ENCODE results near the gene LIF. TPM values are rescaled to one million over a fixed set of nuclear protein-coding genes. Genes with fewer than 3 reads are reported as not detected.

LIF gene
- total RNA-seq, 1 donor from 2014 or later, result 18.9 TPM

- Mint-ChIP-seq H3K36me3 (ENCODE audit: low read depth) (peaks cover 10% of the 10 kb centered on the region), H3K27me3 (ENCODE audit: low read depth) (no peaks in the 10 kb centered on the region), H3K27ac (ENCODE audit: unreplicated experiment) (no peak overlapping the region), H3K9me3 (ENCODE audit: low read depth) (no peaks in the 10 kb centered on the region), H3K4me1 (ENCODE audit: low read depth) (peaks cover 11% of the 10 kb centered on the region), H3K4me3 (ENCODE audit: unreplicated experiment) (no peak overlapping the region)
- TF ChIP-seq CTCF (IDR thresholded peaks at IDR 0.05), result no peak
- no peak for DNase-seq (ENCODE audit: low spot score)
Measured at GRCh38 chr22:30283342-30283741, 36.8 kb upstream of the LIF start.

- TF ChIP-seq CTCF (IDR thresholded peaks at IDR 0.05), result no peak
- H3K4me3 Mint-ChIP-seq (ENCODE audit: unreplicated experiment), result no peak overlapping the region
- no peaks in the 10 kb centered on the region for H3K9me3 Mint-ChIP-seq (ENCODE audit: low read depth)
- no peaks in the 10 kb centered on the region for H3K27me3 Mint-ChIP-seq (ENCODE audit: low read depth)
- peaks cover 11% of the 10 kb centered on the region for H3K4me1 Mint-ChIP-seq (ENCODE audit: low read depth)
- no peak for DNase-seq (ENCODE audit: low spot score)
- peaks cover 10% of the 10 kb centered on the region for H3K36me3 Mint-ChIP-seq (ENCODE audit: low read depth)
- no peak overlapping the region for H3K27ac Mint-ChIP-seq (ENCODE audit: unreplicated experiment)
Measured at GRCh38 chr22:30282616-30283046, 36.1 kb upstream of the LIF start.

GRCh38 chr22:30280505-30280904, 33.9 kb upstream of the LIF start:
- no peaks in the 10 kb centered on the region for H3K9me3 Mint-ChIP-seq (ENCODE audit: low read depth)
- DNase-seq (ENCODE audit: low spot score), result no peak
- H3K27me3 Mint-ChIP-seq (ENCODE audit: low read depth), result no peaks in the 10 kb centered on the region
- peaks cover 16% of the 10 kb centered on the region for H3K4me1 Mint-ChIP-seq (ENCODE audit: low read depth)
- TF ChIP-seq CTCF (IDR thresholded peaks at IDR 0.05), result no peak
- H3K4me3 Mint-ChIP-seq (ENCODE audit: unreplicated experiment), result no peak overlapping the region
- no peak overlapping the region for H3K27ac Mint-ChIP-seq (ENCODE audit: unreplicated experiment)
- peaks cover 7% of the 10 kb centered on the region for H3K36me3 Mint-ChIP-seq (ENCODE audit: low read depth)

- no peaks in the 10 kb centered on the region for H3K27me3 Mint-ChIP-seq (ENCODE audit: low read depth)
- no peak overlapping the region for H3K27ac Mint-ChIP-seq (ENCODE audit: unreplicated experiment)
- peaks cover 5% of the 10 kb centered on the region for H3K36me3 Mint-ChIP-seq (ENCODE audit: low read depth)
- H3K4me1 Mint-ChIP-seq (ENCODE audit: low read depth), result peaks cover 16% of the 10 kb centered on the region
- no peak for DNase-seq (ENCODE audit: low spot score)
- no peaks in the 10 kb centered on the region for H3K9me3 Mint-ChIP-seq (ENCODE audit: low read depth)
- H3K4me3 Mint-ChIP-seq (ENCODE audit: unreplicated experiment), result no peak overlapping the region
- TF ChIP-seq CTCF (IDR thresholded peaks at IDR 0.05), result no peak
Measured at GRCh38 chr22:30279932-30280331, 33.4 kb upstream of the LIF start.

- DNase-seq (ENCODE audit: low spot score), result no peak
- H3K9me3 Mint-ChIP-seq (ENCODE audit: low read depth), result no peaks in the 10 kb centered on the region
- H3K27me3 Mint-ChIP-seq (ENCODE audit: low read depth), result no peaks in the 10 kb centered on the region
- peaks cover 16% of the 10 kb centered on the region for H3K4me1 Mint-ChIP-seq (ENCODE audit: low read depth)
- H3K4me3 Mint-ChIP-seq (ENCODE audit: unreplicated experiment), result no peak overlapping the region
- no peaks in the 10 kb centered on the region for H3K36me3 Mint-ChIP-seq (ENCODE audit: low read depth)
- H3K27ac Mint-ChIP-seq (ENCODE audit: unreplicated experiment), result no peak overlapping the region
- TF ChIP-seq CTCF (IDR thresholded peaks at IDR 0.05), result no peak
Measured at GRCh38 chr22:30279046-30279788, 32.7 kb upstream of the LIF start.
